ENCODE results near the gene ST6GALNAC3. TPM values are rescaled to one million over a fixed set of nuclear protein-coding genes. Genes with fewer than 3 reads are reported as not detected.

The ST6GALNAC3 gene
- total RNA-seq, 2 experiments from 2014 or later = 0.21 to 0.44 TPM

GRCh38 chr1:76179219-76179698 lies 104.7 kb downstream of the ST6GALNAC3 start:
- POLR2A ChIA-PET = no interaction called here

GRCh38 chr1:76185207-76185606 lies 110.7 kb downstream of the ST6GALNAC3 start:
- ChIA-PET CTCF (no interaction called here), POLR2A (no interaction called here)

More at GRCh38 chr1:76179219-76179698, 104.7 kb downstream of the ST6GALNAC3 start:
- CTCF ChIA-PET = no interaction called here

DNA sequence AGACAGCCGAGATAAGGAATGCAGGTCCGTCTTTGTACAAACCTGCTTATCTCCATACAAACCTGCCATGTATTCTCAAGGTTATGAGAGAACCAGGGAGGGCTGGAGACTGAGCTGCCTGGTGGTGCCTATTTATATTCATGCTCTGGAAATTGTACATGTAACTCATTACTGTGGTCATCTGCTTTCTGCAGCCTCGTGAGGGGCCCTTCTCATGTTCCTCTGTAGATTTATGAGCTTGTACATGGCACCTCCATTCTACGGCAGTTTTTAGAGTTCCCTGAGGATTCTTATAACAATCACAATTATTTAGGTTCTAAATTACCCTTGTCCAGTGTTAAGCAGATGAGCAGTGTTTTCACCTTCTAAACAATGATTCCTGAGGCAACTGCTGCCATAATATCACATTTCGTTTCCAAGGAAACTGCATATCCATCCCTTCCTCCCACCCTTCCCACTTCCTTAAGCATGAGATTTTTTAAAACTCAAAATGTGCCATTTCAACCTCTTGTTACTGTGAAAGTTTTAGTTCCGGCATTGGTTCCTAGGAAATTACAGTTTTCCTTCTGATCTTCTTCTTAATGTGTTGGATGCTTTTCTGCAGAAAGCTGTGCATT lies 112.1 kb downstream of the ST6GALNAC3 start:
- ChIA-PET CTCF (no interaction called here), POLR2A (no interaction called here)

DNA sequence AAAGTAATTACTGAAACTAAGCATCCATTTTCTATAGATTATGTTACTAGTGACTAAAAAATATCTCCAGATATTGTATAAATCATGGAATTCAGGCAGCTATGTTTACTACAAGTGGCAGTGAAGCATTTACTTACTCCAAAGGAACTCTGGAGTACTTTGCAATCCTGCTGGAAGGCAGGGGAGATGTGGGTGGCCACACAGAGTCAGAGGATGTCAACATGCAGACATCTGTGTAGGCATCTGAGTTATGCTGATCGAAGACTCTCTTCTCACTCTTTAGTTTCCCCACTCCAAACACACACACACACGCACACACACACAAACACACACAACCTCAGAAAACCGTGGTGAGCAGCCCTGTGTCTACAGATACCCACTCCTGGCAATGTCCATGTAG lies 112.9 kb downstream of the ST6GALNAC3 start:
- CTCF ChIA-PET = no interaction called here
- POLR2A ChIA-PET = no interaction called here

- ChIA-PET CTCF (no interaction called here), POLR2A (no interaction called here)
Measured at GRCh38 chr1:76189310-76189709, 114.8 kb downstream of the ST6GALNAC3 start.

DNA sequence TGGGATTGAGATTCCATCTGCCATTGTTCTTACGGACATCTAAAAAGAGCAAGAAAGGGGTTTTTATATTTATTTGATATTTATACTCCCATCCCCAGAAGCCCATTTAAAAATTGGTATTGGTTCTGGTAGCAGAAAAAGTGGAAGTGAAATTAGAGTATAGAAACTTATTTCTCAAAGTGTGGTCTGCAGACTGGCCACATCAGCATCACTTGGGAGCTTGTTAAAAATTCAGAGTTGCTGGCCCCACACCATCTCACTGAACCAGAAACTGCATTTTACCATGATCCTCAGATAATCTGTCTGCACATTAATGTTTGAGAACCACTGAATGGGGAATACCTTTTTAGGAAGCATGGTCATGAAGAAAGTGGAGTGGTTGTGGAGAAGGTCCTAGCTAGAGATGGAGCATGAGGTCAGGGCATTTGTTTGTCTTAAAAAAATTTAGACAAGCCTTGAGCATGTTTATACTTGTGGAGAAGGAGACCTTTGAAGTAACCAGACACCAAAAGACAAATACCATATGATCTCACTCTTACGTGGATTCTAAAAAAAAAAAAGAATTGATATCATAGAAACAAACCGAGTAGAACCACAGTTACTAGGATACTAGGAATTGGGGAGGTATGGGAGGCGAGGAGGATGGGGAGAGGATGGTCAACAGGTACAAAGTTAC lies 116.3 kb downstream of the ST6GALNAC3 start:
- CTCF ChIA-PET = no interaction called here
- POLR2A ChIA-PET = no interaction called here

DNA sequence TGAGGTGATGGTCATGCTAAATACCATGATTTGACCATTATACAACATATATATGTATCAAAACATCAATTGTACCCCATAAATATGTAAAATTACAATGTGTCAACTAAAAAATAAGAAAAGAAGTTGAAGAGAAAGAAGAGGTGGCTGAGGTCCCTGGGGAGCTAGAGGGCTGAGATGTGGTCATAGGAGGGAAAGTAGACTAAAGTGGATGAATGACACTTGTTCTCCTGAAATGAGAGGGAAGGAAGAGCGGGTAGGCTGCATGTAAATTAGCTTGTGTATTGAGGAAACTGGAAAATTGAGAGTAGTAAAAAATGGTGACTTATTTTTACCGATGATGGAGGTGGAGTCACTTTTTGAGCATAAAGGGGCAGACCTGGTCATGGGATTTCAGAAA lies 117.0 kb downstream of the ST6GALNAC3 start:
- ChIA-PET CTCF (no interaction called here), POLR2A (no interaction called here)

GRCh38 chr1:76198452-76198851 lies 123.9 kb downstream of the ST6GALNAC3 start:
- ChIA-PET POLR2A (no interaction called here), CTCF (no interaction called here)

DNA sequence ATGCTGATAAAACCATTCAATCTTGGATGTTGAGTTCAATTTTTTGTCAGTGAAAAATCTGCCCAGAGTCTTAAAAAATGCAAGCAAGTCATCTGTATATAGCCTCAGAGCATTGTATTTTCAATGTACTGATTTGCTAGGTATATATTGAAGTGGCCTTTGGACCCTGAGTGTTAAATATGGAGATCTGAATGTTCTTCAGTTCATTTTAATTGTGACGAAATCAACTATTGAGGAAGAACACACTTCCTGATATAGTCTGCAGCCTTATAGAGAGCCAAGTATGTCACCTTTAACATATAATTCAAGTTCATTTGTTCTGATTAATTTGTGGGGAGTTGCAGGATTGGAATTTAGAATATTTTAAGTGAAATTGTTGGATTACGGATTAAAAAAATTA lies 128.1 kb downstream of the ST6GALNAC3 start:
- POLR2A ChIA-PET = no interaction called here
- CTCF ChIA-PET = no interaction called here

DNA sequence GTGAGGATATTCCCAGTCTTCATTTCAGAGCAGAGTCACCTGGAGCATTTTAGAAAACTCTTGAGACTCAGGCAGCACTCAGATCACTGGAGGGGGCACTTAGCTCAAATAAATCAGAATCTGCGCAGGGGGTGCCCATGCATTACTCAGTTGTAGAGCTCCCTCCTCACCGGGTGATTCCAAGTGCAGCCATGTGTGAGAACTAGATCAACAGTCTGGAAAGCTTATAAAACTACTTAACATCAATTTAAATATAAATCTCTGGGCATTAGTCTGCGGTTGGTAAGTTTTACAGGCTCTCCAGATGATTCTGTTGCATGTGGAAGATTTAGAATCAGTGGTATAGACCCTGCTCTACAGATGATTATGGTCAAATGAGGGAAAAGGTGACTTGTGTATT lies 128.6 kb downstream of the ST6GALNAC3 start:
- CTCF ChIA-PET = no interaction called here
- POLR2A ChIA-PET = no interaction called here

DNA sequence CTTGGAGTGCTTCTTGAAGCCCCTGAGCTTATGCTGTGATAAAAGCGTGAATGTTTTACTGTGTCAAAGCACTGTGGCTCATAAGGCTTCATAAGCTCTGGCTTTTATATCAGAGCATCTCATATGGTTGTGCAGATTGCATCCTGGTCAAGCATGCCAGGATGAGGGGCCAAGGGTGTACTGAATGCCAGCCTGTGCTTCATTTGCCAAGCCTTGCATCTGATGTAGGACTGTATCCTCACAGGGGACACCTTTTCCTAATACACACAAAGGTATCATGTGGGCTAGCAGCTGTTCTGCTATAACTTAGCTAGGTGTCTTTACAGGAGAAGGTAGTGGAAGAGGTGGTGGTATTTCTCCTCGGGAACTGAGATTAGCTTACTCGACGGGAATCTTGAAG lies 134.7 kb downstream of the ST6GALNAC3 start:
- POLR2A ChIA-PET = no interaction called here

DNA sequence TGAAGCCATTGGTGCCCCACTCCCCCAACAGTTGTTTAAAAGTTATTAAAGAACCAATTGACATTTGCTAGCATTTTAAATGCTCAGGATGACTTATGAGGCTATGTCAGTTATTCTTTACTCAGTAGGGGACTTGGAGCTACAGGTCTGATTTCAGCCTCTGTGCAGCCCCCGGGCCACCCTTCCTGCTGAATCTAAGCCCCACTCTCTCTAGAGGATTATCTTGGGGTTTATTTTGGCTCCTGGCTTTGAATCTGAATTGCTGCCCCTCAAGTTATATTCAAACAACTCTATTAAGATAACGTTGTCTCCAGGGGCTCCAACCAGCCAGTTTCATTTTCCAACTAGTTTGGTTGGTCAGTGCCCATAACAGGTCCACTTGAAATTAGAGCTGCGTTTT lies 135.1 kb downstream of the ST6GALNAC3 start:
- ChIA-PET POLR2A (no interaction called here), CTCF (no interaction called here)

More for the DNA sequence above, 134.7 kb downstream of the ST6GALNAC3 start:
- CTCF ChIA-PET = no interaction called here

DNA sequence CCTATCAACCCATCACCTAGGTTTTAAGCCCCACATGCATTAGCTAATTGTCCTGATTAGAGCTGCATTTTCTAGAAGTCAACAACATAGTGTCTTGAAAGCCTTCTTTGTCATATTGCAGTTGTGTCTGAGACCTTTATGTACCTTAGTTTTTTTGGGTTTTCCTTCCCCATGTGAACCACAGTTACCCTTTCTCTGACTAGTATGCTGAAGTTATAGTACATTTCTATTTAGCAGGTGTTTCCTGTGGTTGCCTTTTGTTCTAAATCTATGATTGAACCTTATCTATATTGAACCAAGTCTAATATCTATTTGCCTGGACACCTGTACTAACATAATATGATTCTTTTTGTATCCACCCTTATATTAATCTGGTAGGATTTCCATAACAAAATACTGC lies 135.6 kb downstream of the ST6GALNAC3 start:
- ChIA-PET POLR2A (no interaction called here), CTCF (no interaction called here)

DNA sequence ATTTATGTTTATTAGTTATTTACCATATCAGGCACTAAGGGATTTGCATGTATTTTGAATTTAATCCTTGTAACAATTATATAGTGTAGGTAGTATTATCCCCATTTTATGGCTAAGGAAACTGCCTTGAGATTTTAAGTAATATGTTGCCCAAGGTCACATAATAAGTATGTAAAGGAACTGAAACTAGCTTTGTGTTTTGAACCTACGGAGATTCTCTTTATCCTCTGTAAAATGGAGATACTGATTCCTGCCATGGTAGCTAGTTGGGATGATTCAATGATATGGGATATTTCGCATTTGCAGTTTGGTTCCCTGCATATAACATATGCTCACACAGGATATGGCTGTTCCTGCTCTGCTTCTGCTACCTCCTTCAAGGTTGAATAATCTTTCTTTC lies 144.3 kb downstream of the ST6GALNAC3 start:
- CTCF ChIA-PET = no interaction called here

GRCh38 chr1:76219366-76219818 lies 144.8 kb downstream of the ST6GALNAC3 start:
- CTCF ChIA-PET = no interaction called here
- POLR2A ChIA-PET = no interaction called here

More for the DNA sequence above, 144.3 kb downstream of the ST6GALNAC3 start:
- POLR2A ChIA-PET = no interaction called here

DNA sequence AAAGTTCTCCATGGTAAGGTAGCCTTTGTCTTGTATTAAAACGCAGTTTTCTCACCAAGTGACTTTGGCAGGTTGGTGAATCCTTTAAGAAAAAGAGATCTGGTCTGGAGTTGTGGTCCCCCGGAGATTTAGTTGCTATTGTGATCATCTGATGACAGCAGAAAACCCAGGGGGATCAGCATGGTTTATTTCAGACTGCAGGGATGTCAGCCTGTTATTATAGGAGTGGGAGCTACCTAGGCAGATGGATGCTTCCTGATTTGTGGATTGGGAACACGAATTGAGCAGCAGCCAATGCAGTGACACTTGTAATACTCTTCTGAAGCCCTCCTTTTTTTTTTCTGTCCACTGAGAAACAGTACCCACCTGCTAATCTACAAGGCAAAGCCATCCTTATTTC lies 150.2 kb downstream of the ST6GALNAC3 start:
- ChIA-PET POLR2A (no interaction called here), CTCF (no interaction called here)

GRCh38 chr1:76225526-76225925 lies 151.0 kb downstream of the ST6GALNAC3 start:
- POLR2A ChIA-PET = no interaction called here
- CTCF ChIA-PET = no interaction called here

GRCh38 chr1:76227621-76228020 lies 153.1 kb downstream of the ST6GALNAC3 start:
- ChIA-PET POLR2A (interaction anchor here (0.6 kb wide), 1 partner anchor 28 kb away, joined by 3 read pairs; no protein-coding TSS in a partner anchor), CTCF (no interaction called here)

DNA sequence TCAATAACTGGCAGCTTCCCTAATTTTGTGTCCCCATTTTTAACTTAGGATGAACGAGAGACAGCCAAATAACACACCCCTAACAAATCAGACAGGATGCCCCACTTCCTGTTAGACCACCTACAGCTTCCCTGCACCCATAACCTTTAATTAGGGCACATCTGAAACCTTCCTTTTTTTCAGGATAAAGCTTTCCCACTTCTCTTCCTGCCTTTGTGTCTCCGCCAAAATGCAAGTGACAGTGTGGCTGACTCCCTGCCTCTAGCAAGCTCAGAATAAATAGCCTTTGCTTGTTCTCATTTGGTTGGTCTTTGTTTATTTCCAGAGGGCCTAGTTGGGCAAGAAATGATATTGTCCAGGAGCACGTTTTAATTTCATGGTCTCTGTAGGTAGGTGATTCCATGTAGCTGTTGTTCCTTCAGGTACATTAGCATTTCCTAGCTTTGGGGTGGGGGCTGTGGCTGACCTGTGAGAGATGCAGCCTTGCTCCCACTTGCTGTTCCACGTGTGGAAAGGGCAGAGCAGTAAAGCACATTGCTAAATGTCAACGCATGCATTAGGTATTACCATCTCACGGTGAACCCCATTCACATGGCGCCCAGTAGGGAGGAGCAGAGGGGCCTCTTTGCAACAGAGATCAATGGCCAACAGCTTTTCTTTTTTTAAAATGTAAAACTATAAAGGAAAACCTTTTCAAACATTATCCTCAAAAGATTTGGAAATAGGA lies 154.9 kb downstream of the ST6GALNAC3 start:
- CTCF ChIA-PET = no interaction called here
- POLR2A ChIA-PET = no interaction called here

DNA sequence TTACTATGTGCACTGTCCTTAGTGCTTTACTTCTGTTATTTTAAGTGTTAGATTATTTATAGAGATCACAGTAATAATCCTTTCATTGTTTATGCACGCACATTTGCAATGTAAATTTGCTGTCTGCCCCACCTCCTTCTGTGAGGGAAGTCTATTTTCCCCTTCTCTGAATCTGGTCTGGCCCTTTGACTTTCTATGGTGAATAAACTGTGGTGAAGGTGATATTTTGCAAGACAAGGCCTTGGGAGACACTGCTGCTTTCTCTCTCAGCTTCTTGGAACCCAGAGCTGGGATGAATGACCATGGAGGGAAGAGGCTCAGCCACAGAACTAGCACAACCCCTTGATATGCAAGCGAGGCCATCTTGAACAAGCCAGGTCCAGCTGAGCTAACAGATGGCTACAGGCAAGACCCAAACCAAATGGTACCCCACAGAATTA lies 156.3 kb downstream of the ST6GALNAC3 start:
- ChIA-PET POLR2A (no interaction called here), CTCF (no interaction called here)

- ChIA-PET POLR2A (no interaction called here), CTCF (no interaction called here)
Measured at GRCh38 chr1:76231320-76231719, 156.8 kb downstream of the ST6GALNAC3 start.
